ENCODE measurements around the gene ITM2A.

DNA sequence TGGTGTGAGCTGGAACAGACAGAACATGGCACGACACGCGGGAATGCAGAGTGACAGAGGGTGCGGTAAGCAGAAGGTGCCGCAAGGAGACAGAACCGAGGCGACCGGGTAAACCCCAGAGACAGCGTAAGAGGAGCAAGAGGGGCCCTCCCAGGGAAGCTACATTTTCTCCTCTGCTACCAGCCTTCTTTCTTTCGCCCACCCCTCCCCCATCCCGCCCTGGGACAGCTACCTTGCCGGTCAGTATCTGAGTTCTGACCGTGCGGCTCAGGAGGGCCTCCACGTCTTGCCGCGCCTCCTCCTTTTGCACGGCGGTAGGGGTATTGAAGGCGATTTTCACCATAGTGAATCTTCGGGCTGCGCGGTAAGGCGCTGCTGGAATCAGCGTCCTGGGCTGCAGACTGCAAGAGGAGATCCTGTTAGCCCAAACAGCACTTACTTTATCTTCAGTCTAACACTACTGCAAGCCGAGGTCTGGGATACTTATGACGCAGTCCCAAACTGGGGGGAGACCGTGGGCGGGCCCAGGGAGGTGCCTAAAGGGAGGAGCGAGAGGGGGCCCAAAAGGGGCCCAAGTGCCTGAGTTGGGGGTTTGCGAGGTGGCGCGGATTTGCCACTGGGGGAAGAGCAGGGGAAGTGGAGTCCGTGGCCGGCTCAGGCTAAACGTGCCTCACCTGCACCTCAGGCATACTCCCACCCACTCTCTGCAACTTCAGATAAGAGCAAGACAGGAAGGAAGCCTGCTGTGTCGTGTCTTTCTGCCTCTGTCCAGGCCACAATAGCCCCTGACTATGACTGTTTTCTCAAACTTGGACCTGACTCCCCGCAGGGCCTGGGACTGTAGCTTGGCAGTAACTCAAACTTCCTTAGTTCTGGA, at the start of gene ITM2A:
- TF ChIP-seq POLR2A (IDR thresholded peaks at IDR 0.05), result peak in 1 of 2 donors; percentile 43
- TF ChIP-seq CTCF (IDR thresholded peaks at IDR 0.05 in 4 of 5, conservative IDR thresholded peaks at IDR 0.05 in 1 of 5), result no peak

Measured in gastrocnemius medialis (tissue), 4 donors.